HL-60 (cell line): Measurements from ENCODE around the gene SLC30A1.

Source experiments
- DNase-seq, 2 experiments: peaks; one replicate each; pipeline ENCODE4 v3.0.0-alpha.2; 2010 to 2020; ENCODE audit warnings: low read depth in 1 of 2, low spot score in 1 of 2
- H3K27ac ChIP-seq: fragments of 250-450 bp; sonication (Bioruptor Pico); replicated peaks from 2 replicates; pipeline ENCODE4 v1.5.1; 2020; ENCODE audit warnings: mild to moderate bottlenecking, moderate library complexity
- H3K27me3 ChIP-seq: fragments of 250-450 bp; sonication (Bioruptor Pico); 2 replicates; pipeline ENCODE4 v1.5.1; 2021; ENCODE audit warnings: mild to moderate bottlenecking, moderate library complexity; ENCODE audit not compliant: insufficient read depth, poor library complexity, severe bottlenecking
- H3K4me3 ChIP-seq: replicated peaks from 2 replicates; pipeline ENCODE4 v1.5.1; 2011; ENCODE audit warnings: mild to moderate bottlenecking, control low read depth, low read length; ENCODE audit not compliant: insufficient read depth
- POLR2AphosphoS5 ChIP-seq: IDR thresholded peaks from 2 replicates; pipeline ENCODE4 v1.6.1; 2012; ENCODE audit warnings: low read depth
- SPI1 ChIP-seq: IDR thresholded peaks from 2 replicates; pipeline ENCODE4 v1.6.1; 2012; ENCODE audit warnings: low read depth, mild to moderate bottlenecking, borderline replicate concordance

The SLC30A1 gene

GRCh38 chr1:211522804-211523203 is 56.2 kb downstream of the SLC30A1 start:
- no peak for TF ChIP-seq POLR2AphosphoS5
- TF ChIP-seq SPI1: no peak
- H3K27ac ChIP-seq: no peak overlapping the region
- H3K27me3 ChIP-seq: no peaks in the 10 kb centered on the region
- DNase-seq: no peak
- H3K4me3 ChIP-seq: no peak overlapping the region
